HCEC 1CT (cell line): Measurements from ENCODE around the gene DBH.
"Not testable (repeated sequence)": the region's sequence is repeated elsewhere in the genome, so short reads cannot be mapped to it uniquely, and the experiment has no call there.

ENCODE experiments used
- DNase-seq: peaks from one replicate; pipeline ENCODE4 v3.0.0-alpha.2; 2017

DBH gene

DNA sequence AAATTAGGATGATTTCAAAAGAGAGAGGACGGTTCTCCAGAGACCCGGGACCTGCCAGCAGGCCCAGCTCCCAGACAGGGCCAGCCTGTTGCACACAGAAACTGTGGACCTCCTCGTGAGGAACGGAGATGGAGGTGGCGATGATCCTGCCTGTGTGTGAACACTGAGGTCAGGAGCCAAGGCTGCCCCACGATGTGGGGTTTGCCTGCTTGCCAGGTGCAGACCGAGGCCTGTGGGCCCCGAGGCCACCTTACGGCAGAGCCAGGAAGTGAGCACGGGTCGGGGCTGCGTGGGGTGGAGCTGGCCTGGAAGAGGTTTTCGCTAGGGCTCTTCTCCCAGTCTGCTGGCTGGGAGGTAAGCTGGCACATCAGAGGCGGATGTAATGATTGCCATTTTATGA is 31.3 kb upstream of the DBH start:
- no peak for DNase-seq

DNA sequence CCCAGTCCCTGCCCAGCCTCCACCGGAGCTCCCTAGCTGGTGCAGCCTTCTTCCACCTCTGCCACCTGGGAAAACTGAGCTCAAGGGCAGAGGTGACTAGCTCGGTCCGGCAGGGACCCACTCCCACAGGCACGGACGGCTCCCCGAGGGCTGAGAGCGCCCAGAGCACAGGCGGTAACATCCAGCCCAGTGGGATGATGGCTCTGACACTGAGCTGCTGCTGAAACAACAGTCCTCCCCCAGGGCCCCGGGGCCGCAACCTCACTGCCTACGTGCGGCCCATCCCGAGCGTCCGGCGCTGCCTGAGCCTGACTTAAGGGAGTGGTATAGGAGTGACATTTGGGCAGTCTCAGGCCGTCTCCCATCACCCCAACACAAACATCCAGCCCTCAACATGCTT is 30.7 kb upstream of the DBH start:
- no peak for DNase-seq

DNA sequence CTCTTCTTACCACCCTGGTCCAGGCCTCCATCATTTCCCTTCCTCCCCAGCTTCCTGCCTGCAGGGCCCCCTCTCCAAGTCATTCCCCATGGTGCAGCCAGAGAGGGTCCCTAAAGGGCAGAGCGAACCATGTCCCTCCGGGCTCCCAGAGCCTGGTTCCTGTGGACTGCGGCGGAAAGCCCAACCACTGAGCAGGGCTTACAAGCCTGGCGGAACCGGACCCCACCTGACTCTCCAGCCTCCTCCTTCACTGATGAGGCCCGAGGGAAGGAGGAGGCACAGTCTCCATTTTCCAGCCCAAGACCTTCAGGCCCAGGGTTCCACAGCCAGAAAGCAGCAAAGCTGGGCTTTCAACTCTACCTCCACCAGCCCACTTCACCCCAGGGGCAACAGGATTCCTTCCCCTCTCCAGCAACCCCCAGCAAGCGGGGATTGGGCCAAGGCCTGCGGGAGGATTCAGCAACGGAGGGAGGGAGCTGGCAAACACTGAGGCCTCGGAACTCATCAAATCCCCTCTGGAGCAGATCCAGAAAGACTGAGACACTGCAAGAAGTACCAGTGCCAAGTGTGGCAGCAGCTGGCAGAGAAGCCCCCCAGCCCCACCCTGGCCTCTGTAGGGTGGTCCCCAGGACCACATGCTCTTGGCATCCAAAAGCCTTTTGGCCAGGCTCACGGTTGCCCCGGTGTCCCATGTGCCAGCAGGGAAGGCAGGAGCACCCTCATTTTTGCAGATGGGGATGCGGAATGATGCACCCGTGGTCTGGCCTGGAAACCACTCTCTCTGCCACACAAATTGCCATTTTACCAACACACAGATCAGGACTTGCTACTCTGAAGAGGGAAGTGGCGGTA is 30.1 kb upstream of the DBH start:
- no peak for DNase-seq

DNA sequence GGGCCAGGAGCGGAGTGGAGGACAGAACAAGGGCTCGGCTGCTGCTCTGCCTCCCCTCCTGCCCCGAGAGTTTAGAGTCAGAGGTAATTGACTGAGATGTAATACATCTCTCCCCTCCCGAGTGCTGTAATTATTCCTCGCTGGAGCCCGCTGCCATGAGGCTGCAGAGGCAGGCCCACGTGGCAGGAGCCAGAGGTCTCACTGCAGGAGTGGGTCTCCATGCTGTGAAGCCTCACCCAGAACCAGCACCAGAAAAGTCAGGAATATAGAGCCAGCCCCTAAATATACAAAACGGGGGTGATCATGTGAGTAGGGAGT is 29.5 kb upstream of the DBH start:
- DNase-seq, result no peak

DNA sequence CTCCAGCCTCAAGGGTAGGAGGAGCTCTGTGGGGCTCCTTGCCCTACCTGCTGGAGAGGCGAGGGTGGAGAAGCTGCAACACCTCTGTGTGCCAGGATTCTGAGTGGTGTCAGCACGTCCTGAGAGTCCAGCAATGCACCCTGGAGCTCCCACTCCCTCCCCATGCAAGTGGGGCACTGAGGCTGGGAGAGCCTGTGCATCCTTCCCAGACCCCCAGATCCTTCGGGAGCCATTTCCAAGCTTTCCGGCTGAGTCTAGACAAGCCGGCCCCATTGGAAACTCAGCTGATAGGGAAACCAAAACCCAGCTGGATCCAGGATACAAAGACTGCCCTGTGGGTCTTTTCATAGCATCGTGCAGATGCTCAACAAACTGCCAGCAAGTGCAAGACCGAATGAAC is 28.8 kb upstream of the DBH start:
- no peak for DNase-seq

DNA sequence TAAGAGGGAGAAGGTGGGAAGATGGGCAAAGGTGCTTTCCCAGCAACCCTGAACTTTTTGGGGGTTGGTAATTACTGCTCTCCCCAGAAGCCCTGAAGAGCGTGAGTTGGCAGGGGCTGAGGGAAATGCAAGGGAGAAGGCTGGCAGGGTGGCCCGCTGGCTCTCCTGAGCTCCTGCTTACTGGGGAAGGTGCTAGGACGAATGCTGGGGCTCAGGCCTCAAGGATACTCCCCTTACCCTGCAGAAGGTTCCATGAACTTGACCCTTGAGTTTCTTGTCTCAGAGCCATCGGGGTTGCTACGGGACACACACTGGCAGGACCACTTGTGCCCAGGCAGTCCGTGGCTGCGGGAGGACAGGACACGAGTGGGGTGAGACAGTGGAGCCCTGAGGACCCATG is 28.2 kb upstream of the DBH start:
- no peak for DNase-seq

DNA sequence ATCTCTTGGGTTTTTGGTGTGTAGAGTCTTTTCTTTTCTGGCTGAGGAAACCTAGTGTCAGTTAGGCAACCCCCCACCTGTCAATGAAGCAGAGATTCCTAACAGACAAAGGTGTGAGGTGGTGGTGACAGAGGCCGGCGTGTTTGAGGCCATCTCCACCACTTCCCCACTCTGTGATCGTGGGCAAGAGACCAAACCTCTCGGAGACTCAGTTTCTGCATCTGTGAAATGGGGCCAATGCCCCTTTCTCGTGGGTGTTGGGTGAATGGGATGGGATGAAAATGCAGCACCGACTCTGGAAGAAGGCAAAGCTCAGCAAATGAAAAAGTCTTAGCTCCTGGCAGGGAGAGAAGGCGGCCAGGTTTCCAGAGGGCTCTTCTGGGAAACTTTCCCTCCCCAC is 27.8 kb upstream of the DBH start:
- DNase-seq, result no peak

DNA sequence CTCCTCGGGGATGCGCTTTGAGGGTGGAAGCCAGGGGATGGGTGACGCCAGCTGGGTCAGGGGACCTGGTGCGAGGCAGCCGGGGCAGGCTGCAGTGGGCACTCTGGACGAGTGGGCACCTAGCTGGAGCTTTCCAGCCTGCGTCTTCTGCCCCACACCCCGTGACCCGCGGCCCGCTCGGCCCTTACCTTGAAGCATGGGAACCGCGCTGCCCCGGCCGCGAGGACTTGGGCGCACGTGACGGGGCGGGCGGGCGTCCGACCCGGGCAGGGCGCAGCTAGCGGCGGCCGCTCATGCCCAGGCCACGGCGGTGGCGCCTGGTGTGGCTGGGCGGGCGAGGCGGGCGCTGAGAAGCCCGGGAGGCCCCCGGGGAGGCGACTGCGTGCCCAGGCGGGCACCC is 27.3 kb upstream of the DBH start:
- no peak for DNase-seq

DNA sequence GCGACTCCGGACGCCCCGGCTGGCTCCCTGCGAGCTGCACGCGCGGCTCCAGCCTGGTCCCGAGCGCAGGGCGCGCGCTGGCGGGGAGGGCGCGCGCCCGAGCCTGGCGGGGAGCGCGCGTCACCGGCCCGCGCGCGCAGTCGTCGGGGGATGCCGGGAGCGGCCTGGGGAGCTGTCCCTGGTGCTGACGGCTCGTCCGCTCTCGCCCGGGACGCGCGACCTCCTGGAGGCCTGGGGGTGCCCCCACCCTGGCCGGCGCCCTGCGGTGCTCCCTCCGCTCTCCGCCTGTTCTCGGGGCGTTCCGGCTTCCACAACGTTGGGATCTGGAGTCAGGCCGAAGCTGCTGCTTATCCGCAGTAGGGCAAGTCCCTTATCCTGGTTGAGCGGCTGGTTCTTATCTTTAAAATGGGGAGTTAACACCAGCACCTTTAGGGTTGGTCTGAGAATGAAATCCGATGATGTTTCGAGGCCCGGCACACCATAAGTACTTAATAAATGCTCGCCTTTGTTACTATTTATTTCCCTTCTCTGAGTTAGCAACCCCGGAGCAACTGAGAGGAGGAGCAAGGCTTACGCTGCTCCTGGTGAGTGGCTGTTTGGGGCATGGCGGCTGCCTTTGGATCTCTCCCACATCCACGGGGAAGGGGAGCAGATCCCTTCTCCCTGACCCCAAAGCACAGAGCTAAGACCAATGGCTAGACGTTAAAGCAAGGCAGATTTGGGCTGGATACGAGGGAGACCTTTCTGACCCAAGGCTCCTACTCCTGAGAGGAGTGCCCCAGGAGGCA is 26.7 kb upstream of the DBH start, which contains the start of gene FAM163B:
Gene FAM163B (minus strand): TSS at position 79 of the 788 bp plus-strand sequence. CDS start 29,166 bp downstream, outside the sequence.
- no peak for DNase-seq

DNA sequence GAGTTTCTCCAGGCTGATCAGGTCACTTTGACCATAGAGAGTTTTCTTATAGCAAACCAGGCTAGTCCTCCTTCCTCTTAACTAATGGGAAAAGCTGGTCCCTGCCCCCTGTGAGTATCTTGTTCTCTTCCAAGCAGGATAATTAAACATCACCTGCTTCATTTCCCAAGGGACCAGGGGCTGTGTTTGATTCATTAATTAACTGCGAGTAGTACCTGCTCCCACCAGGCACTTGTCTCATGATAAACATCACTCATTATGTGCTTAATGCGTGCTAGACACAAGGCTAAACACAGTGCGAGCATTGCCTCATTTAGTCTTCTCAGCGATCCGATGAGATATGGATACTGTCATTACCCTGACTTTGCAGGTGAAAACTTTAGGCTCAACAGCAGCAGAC is 25.3 kb upstream of the DBH start:
- no peak for DNase-seq

DNA sequence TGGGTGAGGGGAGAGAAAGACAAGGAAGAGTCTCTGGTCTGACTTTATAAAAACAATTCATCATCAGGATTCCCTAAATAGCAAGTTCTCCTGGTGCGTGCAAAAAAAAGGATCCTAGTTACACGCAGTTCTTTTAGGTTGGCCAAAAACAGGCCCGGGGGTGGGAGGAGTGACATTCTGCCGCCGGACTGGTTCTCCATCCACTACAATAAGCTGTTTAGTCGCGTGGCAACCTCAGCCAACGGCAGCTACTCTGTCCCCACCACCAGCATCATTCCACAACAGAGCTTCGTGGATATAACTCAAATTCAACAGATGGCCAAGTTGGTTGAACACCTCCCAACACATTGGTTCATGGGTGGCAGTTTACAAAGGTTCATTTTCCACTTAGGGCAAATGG is 24.1 kb upstream of the DBH start:
- DNase-seq, result no peak

DNA sequence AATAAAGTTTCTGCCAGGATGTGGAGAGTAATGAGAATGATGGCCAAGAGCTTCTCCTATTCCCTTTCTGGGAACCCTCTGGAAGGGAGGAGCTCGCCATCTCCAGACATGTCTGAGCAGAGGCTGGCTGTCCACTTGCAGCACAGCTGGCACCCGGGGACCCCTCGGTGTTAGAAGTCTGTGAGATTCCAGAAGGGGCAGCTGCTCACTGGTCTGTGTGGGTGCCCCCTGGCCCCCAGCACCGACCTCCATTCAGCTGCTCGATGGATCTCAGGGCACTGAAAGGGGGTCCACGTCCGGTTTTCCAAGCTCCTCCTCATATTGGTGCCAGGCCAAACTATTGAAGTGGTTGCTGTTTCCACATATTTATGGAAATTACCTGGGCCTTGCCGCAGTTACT is 23.3 kb upstream of the DBH start:
- DNase-seq, result no peak

DNA sequence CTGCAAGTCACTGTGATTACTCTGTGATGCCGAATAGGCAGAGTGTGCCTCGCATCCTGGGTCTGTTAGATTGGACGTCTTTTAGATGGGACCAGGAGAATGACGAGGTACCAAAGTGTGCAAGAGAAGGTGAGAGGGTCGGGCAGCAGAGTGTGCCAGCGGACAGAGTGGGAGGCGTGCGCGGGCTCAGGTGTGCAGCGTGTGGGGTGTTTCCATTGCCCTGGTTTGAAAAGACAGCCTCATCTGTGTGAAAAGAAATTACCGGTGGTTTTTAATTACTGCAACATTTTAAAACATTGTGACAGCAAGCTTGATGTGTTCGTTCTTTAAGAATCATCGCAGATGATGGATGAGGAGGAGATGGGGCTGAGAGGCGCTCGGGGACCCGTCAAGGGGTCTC is 22.7 kb upstream of the DBH start:
- no peak for DNase-seq

DNA sequence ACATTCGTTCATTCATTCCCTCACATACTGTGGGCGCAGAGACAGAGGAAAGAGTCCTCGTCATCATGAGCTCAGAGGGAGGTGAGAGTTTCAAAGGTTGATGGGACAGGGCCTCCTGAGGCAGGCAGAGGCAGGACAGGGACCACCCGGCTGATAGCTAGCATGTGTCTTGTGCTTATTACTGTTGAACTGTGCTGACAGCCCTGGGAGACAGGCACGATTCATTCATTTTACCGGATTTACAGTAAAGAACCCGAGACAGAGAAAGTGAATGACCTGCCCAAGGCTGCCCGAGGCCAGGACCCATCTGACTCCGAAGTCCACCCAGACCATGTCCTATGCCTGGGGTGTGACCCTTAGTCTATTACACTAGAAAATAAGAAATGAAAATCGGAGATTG is 22.1 kb upstream of the DBH start:
- no peak for DNase-seq

DNA sequence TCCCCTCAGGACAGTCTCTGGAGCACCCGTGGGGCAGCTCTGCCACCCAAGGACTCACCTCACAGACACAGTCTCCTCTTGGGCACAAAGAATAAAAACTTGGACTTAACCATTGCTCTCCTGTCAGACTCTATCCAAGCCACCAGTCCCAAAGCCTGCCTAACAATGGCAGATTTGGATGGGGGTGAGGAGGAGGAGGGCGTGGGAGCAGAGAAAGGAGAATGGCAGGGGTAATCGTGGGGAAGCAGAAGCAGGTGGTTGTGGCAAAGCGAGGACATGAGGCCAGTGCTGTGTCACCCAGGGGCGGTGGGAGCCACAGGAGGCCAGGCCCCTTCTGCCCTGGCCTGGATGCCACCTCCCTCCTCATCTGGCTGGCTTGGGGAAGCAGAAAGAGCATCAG is 21.5 kb upstream of the DBH start:
- DNase-seq, result no peak

DNA sequence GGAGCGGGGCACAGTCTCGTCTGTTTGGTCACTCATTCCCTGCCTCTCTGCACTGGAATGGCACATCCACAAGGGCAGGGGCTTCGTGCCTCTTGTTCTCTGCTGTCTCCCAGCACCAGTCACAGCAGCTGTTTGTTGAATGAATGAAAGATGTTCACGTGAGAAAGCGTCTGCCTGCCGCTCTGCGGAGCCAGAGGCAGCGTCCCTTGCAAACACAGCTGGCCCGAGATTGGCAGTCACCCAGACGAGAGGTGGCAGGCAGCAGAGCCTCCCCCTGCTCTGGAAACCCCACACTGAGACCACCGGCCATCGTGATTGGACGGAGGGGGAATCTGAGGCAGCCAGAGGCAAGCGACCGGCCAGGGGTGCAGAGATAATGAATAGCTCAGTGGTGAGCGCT is 21.0 kb upstream of the DBH start:
- no peak for DNase-seq

DNA sequence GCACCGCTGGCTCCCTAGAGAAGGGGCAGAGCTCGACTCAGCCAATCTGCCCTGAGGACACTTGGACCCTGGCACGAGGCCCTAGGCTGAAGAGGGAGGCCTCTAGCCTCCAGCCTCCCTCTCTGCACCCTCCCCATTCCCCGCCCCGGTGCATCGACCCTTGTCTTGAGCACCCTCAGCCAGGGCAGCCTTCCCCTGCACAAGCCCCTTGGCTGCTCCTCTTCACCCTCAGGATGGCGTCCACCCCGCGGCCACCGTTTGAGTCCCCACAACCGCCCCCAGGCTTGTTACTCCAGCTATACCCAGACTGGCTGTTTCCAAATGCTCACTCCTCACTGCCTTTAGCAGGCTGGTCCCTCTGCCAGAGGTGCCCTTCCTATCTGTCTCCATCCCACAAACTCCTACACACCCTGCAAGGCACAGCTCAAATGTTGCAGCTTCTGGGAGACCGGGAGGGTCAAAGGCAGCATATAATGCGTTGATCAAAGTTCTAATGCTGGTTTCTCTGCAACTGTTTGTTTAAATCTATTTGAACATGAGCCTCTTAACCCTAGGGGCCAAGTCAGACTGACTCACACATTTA is 20.5 kb upstream of the DBH start:
- DNase-seq, result no peak

DNA sequence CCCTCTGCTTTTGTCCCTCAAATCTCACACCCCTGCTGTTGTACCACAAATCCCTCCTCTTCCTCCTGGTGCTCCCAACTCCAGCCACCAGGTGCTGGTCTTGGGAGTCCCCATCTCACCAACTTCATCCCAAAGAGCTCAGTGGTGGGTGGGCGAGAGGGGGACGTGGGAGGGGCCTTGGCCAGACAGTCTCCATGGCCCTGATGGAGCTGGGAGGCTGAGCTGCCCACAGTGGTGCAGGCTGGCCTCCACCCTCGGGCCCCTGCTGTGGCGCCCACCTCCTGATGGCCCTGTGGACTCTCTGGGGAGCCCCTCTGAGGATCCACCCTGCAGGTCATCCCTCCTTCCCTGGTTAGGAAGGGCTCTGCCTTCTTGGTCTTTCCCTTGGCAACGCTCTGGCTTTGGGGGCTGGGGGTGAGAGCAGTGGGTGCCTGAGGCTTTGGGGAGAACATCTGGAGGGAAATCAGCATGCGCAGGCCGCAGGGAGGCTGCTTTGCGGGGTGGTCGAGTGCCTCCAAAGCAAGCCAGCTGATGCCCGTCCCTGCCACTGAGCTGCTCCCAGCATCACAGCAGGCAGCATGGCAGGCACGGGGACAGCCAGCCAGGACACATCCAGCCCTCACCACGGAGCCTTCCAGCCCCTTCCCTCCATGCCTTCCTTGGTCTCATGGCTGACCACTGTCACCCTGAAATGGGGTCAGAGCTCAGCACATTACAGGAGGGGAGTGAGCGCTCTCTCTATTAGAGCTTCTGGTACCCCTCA is 19.3 kb upstream of the DBH start:
- no peak for DNase-seq

DNA sequence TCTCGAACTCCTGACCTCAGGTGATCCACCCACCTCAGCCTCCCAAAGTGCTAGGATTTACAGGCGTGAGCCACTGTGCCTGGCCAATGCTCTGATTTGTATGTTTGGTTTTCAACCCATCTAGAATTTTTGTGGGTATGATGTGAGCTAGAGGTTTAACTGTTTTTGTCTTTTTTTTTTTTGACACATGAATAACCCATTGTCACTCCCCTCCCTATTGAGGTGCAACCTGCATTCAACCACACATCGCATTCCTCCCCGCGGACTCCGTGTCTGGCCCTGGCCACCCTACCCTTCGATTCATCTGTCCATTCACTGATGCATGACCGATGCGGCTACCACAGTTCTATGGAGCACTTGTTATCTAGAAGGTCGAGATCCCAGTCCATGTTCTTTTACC is 17.4 kb upstream of the DBH start:
- no peak for DNase-seq

DNA sequence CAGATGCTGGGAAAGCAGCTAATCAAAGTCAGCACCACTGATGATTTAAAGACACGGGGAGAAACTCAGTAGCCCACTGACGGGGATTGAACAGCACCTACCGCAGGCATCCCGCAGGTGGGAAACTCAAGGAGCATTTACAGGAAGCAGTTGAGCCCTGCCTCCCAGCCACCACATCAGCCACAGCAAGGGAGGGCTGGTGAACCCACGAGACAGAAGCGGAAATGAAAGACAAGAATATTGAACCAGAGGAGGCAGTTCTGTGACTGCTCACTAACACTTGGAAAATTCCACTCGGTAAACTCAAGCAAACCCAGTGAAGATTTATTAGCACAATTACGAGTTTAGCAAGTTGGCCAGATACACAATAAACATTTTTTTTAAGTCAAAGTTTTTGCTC is 16.4 kb upstream of the DBH start:
- no peak for DNase-seq

DNA sequence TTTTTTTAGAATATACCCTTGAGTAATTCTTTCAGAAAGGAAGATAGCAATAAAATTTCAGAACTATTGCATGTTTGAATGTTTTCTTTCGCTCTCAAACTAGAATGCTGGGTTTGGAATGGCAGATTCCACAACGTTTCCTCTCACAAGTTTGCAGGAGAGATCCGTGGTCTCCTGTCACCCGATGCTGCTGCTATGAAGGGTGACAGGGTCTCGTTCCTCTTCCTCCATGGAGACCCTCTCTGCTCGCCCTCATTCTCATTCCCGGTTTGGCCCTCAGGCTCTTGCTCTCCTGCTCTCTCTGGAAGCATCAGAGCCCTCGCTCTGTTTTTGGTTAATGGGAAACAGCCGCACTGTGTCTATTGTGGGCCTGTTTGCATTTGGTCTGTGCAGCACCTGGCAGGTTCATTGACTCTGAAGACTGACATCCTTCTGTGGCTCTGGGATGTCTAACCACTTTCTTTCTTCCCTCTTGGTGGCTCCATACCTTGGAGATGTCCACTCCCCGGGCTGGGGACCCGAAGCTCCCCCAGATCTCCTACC is 14.4 kb upstream of the DBH start:
- no peak for DNase-seq

DNA sequence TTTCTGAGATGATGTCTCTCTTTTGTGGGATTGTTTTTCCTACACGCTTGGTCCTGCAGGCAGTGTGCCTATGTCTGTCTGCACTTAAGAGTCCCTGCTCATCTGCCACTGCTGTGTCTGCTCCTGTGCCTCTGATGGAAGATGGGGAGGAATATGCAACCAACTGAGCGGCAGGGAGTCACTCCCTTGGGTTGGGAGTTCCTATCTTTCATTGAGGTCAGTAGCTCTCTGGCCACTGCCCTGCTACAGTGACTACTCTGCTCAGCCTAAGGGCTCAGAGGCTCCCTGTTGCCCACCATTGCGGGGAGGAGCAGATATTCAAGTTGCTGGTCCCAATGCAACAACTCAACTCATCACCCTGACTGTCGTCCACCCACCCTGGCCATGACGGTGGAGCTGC is 13.6 kb upstream of the DBH start:
- no peak for DNase-seq

DNA sequence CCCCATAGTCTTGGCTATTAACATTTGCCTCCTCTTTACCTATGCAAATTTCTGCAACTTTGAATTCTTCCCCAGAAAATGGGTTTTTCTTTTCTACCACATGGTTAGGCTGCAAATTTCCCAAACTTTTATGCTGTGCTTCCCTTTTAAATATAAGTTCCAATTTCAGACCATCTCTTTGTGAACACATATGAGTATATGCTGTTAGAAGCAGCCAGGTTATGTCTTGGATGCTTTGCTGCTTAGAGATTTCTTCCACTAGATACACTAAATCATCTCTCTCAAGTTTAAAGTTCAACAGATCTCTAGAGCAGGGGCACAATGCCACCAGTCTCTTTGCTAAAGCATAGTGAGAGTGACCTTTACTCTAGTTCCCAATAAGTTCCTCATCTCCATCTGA is 10.2 kb upstream of the DBH start:
- not testable (repeated sequence) for DNase-seq
